HL-60 (cell line): ENCODE results near the gene CILP2.

Experiments
- DNase-seq, 2 experiments: peaks; one replicate each; pipeline ENCODE4 v3.0.0-alpha.2; 2010 to 2020; ENCODE audit warnings: low read depth in 1 of 2, low spot score in 1 of 2
- H3K27ac ChIP-seq: fragments of 250-450 bp; sonication (Bioruptor Pico); replicated peaks from 2 replicates; pipeline ENCODE4 v1.5.1; 2020; ENCODE audit warnings: mild to moderate bottlenecking, moderate library complexity
- H3K27me3 ChIP-seq: fragments of 250-450 bp; sonication (Bioruptor Pico); 2 replicates; pipeline ENCODE4 v1.5.1; 2021; ENCODE audit warnings: mild to moderate bottlenecking, moderate library complexity; ENCODE audit not compliant: insufficient read depth, poor library complexity, severe bottlenecking
- H3K4me3 ChIP-seq: replicated peaks from 2 replicates; pipeline ENCODE4 v1.5.1; 2011; ENCODE audit warnings: mild to moderate bottlenecking, control low read depth, low read length; ENCODE audit not compliant: insufficient read depth
- GABPA ChIP-seq: IDR thresholded peaks from 2 replicates; pipeline ENCODE4 v1.6.1; 2012; ENCODE audit warnings: low read depth
- POLR2AphosphoS5 ChIP-seq: IDR thresholded peaks from 2 replicates; pipeline ENCODE4 v1.6.1; 2012; ENCODE audit warnings: low read depth
- REST ChIP-seq: IDR thresholded peaks from 2 replicates; pipeline ENCODE4 v1.6.1; 2012; ENCODE audit warnings: low read depth; ENCODE audit not compliant: insufficient replicate concordance
- SPI1 ChIP-seq: IDR thresholded peaks from 2 replicates; pipeline ENCODE4 v1.6.1; 2012; ENCODE audit warnings: low read depth, mild to moderate bottlenecking, borderline replicate concordance
- TF ChIP-seq, protein P1 (sequence below): IDR thresholded peaks from one replicate; pipeline ENCODE4 v1.5.1; 2011; ENCODE audit warnings: low read length, control low read depth, inconsistent platforms; ENCODE audit not compliant: insufficient read depth

The CILP2 gene

DNA sequence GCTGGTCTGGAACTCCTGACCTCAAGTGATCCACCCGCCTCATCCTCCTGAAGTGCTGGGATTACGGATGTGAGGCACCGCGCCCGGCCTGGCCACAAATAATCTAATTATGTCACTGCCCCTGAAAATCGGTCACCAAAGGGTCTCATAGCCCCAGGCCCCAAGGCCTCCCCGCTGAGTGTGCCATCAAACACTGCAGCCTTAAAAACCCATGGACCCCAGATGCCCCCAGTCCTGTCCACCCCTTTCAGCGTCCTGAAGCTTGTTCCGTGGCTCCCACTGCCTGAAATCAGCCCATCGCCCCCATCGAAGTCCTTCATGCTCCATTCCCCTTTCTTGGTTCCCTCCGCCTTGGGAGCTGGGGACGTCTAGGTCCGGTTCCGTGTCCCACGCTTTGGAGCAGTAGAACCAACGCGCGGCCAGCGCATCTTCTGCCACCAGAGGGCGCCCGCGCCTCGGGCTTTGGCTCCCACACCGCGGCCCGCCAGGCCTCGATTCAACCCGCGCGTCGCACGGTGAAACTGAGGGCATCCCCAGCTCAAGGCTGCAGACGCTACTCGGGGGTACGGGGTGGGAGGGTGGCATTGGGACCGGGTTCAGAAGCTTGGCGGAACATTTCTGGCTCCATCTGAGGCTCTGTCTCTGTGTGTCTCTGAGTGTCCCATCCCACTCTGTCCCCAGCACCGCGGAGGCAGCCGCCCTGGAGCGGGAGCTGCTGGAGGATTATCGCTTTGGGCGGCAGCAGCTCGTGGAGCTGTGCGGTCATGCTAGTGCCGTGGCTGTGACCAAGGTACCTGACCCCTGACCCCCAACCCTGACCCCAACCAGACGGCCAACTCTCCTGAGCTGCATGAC lies 5.9 kb upstream of the CILP2 start:
- Histone ChIP-seq H3K27me3 (no peaks in the 10 kb centered on the region), H3K4me3 (no peak overlapping the region), H3K27ac (no peak overlapping the region)
- peak; percentile 55 to 70 for DNase-seq
- no peak for TF ChIP-seq SPI1
- TF ChIP-seq, protein P1, sequence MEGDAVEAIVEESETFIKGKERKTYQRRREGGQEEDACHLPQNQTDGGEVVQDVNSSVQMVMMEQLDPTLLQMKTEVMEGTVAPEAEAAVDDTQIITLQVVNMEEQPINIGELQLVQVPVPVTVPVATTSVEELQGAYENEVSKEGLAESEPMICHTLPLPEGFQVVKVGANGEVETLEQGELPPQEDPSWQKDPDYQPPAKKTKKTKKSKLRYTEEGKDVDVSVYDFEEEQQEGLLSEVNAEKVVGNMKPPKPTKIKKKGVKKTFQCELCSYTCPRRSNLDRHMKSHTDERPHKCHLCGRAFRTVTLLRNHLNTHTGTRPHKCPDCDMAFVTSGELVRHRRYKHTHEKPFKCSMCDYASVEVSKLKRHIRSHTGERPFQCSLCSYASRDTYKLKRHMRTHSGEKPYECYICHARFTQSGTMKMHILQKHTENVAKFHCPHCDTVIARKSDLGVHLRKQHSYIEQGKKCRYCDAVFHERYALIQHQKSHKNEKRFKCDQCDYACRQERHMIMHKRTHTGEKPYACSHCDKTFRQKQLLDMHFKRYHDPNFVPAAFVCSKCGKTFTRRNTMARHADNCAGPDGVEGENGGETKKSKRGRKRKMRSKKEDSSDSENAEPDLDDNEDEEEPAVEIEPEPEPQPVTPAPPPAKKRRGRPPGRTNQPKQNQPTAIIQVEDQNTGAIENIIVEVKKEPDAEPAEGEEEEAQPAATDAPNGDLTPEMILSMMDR: peak; percentile 78
- no peak for TF ChIP-seq REST
- peak; percentile 20; the same call in 1 of the 2 replicates for TF ChIP-seq POLR2AphosphoS5
- no peak for TF ChIP-seq GABPA

- no peak overlapping the region for H3K4me3 ChIP-seq
- TF ChIP-seq POLR2AphosphoS5 (0 out of 2 replicates have a peak, but pooled peaks have one; percentile 3), REST (no peak)
- TF ChIP-seq, protein P1: no peak
- H3K27me3 ChIP-seq: no peaks in the 10 kb centered on the region
- no peak overlapping the region for H3K27ac ChIP-seq
- peak in 1 of 2 experiments; percentile 22 for DNase-seq
Measured at GRCh38 chr19:19532806-19533701, 5.0 kb upstream of the CILP2 start.

- Histone ChIP-seq H3K27me3 (no peaks in the 10 kb centered on the region), H3K27ac (no peak overlapping the region), H3K4me3 (no peak overlapping the region)
- DNase-seq: no peak
- no peak for TF ChIP-seq REST
- TF ChIP-seq POLR2AphosphoS5: no peak
- TF ChIP-seq GABPA: no peak
- TF ChIP-seq, protein P1: no peak
- TF ChIP-seq SPI1: no peak
Measured at GRCh38 chr19:19533841-19534240, 4.2 kb upstream of the CILP2 start.
